AG09309 (cell line): ENCODE results near the gene PCNX1.

Experiments used
- DNase-seq: peaks from one replicate; pipeline ENCODE4 v3.0.0-alpha.2; 2010; ENCODE audit warnings: low read depth
- H3K4me3 ChIP-seq: 2 replicates; pipeline ENCODE4 v1.5.1; 2011; ENCODE audit warnings: mild to moderate bottlenecking, low read depth, low read length, moderate library complexity; ENCODE audit not compliant: control insufficient read depth
- TF ChIP-seq, protein P1 (sequence below): IDR thresholded peaks from 2 replicates; pipeline ENCODE4 v1.5.1; 2011; ENCODE audit warnings: mild to moderate bottlenecking, low read depth, low read length, inconsistent platforms; ENCODE audit not compliant: insufficient read depth, control insufficient read depth; ENCODE audit errors: missing control alignments

Gene PCNX1

DNA sequence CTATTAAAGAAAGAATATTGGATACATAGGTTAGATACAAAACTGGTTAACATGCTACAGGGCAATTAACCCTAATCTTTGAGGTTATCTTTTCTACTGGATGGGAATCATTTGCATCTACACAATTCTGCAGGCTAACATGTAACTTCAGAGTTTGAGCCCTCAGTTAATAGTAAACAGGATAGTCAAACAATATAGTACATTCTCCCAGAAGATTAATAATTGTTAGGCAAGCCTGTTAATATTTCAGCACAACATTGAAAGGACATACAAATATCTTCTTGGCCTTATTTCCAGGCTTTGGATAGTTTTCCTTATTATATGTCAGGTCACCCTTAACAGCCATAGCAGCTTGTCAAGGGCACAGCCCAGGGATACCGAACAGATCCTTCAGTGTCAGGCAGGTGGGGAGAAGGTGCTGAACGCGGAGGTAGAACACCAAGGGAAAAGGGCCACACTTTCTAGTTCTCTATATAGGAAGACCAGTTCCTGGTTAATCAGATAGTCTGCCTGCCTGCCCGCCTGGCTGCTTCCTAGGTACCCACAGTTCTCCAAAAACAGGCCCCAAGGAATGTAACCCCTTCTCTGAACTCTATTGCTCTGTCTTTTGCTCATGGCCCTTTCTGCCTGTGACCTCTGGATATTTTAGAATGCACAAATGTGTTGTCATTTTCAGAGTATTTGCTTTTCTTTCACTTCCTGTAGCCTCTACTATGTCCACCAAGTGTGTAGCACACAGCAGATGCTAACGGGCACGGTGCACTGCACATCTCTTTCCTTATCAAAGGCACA, 256.0 kb downstream of the PCNX1 start:
- DNase-seq: no peak
- TF ChIP-seq, protein P1, sequence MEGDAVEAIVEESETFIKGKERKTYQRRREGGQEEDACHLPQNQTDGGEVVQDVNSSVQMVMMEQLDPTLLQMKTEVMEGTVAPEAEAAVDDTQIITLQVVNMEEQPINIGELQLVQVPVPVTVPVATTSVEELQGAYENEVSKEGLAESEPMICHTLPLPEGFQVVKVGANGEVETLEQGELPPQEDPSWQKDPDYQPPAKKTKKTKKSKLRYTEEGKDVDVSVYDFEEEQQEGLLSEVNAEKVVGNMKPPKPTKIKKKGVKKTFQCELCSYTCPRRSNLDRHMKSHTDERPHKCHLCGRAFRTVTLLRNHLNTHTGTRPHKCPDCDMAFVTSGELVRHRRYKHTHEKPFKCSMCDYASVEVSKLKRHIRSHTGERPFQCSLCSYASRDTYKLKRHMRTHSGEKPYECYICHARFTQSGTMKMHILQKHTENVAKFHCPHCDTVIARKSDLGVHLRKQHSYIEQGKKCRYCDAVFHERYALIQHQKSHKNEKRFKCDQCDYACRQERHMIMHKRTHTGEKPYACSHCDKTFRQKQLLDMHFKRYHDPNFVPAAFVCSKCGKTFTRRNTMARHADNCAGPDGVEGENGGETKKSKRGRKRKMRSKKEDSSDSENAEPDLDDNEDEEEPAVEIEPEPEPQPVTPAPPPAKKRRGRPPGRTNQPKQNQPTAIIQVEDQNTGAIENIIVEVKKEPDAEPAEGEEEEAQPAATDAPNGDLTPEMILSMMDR: no peak
- no peak overlapping the region for H3K4me3 ChIP-seq

DNA sequence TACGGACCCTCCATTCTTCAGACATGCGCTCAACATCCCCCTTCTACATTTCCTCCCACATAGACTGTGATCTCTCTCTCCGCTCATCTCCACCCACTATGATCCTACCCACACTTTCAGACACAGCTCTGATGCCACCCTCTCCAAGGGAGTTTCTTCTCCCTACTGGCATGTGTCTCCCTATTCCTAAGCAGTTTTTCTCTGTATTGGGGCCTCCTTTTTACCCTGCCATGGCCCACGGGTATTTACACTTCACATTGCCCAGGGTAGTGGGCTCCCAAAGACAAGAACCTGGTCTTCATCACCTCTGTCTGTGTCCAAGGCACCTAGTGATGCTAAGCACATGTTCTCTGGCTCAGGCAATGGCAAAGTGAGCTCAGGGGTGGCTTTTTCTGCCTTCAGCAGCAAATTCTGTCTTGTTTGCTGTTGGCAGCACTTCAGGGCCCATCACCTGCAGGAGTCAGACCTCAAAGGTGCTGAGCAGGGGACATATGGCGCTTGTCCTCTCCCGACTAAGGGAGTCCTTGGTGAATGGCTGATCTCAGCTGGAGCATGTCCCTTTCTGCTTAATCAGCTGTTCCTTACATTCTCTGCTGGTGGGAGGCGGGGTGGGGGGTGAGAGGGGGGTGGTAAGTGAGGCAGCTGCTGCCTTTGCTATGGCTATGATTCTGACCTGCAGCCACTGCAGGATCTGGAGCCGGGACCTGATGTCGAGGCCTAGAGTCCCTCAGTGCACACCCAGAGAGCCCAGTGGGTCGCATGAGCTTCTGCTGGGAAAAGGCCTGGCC, 256.8 kb downstream of the PCNX1 start:
- TF ChIP-seq, protein P1: no peak
- DNase-seq: no peak
- H3K4me3 ChIP-seq: no peak overlapping the region
